PC-9 (cell line): ENCODE results near the gene NLGN1.

Experiments used
- EZH2 ChIP-seq: fragments of 200-600 bp; sonication (generic); IDR thresholded peaks from 2 replicates; pipeline ENCODE4 v1.8.0; 2017; ENCODE audit warnings: antibody characterized with exemption, low read depth
- TF ChIP-seq, protein P1 (sequence below): fragments of 200-600 bp; sonication (generic); conservative IDR thresholded peaks from 2 replicates; pipeline ENCODE4 v1.6.1; 2017; ENCODE audit warnings: mixed run types, antibody characterized with exemption, mild to moderate bottlenecking, moderate library complexity

DNA sequence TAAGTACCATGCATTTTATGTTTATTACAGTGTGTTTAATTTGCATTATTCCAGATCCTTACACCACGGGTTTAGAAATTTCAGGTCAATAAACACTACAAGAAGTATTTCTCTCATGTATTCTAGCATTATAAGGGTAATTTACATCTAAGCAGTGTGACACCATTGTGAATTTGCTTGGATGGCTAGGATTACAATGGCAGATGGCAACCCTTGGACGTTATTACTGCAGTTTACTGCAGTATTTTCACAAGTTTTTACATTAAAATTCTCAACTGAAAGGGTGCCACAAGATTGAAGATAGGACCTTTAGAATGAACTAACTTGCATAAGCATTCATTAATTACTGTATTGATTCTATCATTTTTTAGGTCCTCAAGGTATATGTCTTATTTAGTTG, 538.8 kb downstream of the NLGN1 start:
- TF ChIP-seq, protein P1, sequence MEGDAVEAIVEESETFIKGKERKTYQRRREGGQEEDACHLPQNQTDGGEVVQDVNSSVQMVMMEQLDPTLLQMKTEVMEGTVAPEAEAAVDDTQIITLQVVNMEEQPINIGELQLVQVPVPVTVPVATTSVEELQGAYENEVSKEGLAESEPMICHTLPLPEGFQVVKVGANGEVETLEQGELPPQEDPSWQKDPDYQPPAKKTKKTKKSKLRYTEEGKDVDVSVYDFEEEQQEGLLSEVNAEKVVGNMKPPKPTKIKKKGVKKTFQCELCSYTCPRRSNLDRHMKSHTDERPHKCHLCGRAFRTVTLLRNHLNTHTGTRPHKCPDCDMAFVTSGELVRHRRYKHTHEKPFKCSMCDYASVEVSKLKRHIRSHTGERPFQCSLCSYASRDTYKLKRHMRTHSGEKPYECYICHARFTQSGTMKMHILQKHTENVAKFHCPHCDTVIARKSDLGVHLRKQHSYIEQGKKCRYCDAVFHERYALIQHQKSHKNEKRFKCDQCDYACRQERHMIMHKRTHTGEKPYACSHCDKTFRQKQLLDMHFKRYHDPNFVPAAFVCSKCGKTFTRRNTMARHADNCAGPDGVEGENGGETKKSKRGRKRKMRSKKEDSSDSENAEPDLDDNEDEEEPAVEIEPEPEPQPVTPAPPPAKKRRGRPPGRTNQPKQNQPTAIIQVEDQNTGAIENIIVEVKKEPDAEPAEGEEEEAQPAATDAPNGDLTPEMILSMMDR, result no peak
- no peak for TF ChIP-seq EZH2
